Stimulated activated CD8-positive, alpha-beta memory T cell treated with anti-CD3 and anti-CD28 coated beads, Interleukin-15, amount 100 ng/mL, for 1 hour (primary cell): ENCODE data around the gene TYRP1.

ENCODE experiments used
- DNase-seq: peaks from one replicate; pipeline ENCODE4 v3.0.0-alpha.2; 2020; ENCODE audit warnings: low read depth

Gene TYRP1

DNA sequence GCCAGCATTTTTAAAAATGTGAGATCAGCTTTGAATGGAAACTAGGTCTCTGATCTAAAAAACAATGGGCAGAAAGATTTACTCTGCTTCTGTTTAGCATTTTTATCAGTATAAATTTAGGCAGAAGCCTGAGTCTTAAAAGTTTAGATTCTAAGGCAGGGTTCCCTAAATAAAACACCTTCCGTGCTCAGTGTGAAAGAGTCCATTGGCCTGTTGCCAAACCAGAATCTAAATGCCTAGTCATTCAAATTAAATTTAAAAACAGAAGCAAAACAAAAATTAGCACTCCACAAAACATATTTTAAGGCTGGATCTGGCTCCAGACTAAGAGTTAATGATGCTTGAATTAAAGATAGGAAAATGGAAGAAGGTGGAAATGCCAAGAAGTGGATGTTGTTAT is 4.5 kb downstream of the TYRP1 start:
- no peak for DNase-seq

GRCh38 chr9:12698266-12698665 is 5.1 kb downstream of the TYRP1 start:
- DNase-seq, result no peak

DNA sequence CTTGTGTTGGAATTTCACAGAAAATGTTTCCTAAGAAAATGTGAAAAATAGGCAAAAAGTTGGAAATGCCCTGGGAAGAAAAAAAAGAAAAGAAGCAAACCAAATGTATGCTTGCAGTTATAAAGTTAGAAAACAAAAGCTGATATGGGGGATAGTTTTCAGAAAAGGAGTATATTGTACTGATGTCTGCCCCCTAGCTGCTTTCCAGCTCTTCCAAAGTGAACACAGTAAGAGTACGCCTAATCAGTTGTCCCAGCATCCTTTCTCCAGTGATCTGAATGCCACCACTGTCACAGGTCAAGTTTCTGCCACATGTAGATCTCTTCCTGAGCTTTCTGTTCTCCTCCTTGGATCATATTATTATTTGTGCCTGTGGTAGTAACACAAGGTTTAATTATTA is 5.8 kb downstream of the TYRP1 start:
- DNase-seq, result no peak

DNA sequence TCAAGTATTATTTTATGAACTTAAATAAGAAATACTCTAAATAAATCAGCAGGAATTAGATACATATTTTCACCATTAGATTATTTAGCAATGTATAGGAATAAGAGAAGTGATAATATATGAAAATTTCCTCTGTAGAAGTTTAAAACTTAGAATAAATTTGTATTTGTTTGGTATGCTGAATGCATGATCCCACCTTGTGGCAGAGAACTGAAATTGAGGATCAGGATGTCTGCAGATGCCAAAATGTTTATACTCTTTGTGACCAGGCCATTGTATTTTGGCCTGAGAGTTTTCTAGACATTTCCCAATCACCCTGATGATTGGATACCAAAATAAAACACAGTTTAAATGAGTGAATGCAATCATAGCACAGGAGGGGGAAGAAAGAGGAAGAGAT is 6.3 kb downstream of the TYRP1 start:
- no peak for DNase-seq

- DNase-seq, result no peak
Observed at GRCh38 chr9:12701126-12701525, 7.9 kb downstream of the TYRP1 start.

- DNase-seq, result no peak
Observed at GRCh38 chr9:12702160-12702758, 9.1 kb downstream of the TYRP1 start.

DNA sequence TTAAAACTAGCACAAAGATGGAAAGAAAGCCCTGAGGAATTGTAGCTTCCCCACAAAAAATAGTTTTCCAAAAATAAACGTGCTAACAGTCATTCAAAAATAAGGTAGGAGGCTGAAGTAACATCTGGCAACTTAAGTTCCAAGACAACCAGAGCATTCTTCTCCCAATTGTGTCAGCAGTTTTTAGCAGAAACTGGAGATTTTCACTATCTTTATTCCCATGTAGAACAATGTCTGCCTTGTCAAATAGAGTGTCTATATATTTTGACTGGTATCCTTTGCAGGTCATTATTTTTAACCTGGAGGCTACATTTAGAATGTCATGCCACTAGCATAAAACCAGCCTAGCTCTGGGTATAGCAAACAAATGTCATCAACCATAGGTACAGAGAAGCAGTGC is 10.8 kb downstream of the TYRP1 start:
- DNase-seq, result no peak

GRCh38 chr9:12705738-12706391 is 12.7 kb downstream of the TYRP1 start:
- no peak for DNase-seq

- DNase-seq, result no peak
Observed at GRCh38 chr9:12708562-12709298, 15.5 kb downstream of the TYRP1 start.

DNA sequence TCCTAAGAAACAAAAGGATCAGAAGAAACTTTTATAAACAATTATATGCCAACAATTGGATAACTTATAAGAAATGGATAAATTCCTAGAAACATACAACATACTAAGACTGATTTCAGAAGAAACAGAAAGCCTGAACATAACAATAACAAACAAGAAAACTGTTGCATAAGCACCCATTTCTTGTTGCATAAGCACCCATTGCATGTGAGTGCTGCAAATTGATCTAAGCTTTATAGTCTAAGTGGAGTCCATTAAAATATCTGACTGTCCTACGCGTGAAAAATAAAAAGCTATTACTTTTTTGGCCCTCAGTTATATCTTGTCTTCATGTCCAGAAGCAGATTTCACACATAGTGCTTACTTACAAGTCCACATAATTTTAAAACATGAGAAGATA is 19.3 kb downstream of the TYRP1 start:
- no peak for DNase-seq

DNA sequence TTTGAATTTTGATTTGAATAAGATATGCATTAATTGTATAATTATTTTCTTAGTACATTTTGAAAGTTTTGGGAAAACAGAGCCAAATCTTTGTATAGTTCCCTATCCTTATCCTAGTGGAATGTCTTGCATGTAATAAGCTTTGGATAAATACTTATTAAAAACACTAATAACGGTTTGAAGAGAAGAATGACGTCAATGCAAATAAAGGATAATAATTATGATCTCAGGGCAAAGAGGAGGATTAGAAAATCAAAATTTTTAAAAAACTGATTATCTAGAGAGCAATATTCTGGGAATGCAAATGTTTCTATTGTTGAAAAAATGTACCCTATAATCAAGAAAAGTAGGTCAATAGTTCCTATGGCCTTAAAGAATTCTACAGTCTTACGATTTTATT is 22.1 kb downstream of the TYRP1 start:
- DNase-seq, result no peak

- DNase-seq, result no peak
Observed at GRCh38 chr9:12716823-12717600, 23.8 kb downstream of the TYRP1 start.

DNA sequence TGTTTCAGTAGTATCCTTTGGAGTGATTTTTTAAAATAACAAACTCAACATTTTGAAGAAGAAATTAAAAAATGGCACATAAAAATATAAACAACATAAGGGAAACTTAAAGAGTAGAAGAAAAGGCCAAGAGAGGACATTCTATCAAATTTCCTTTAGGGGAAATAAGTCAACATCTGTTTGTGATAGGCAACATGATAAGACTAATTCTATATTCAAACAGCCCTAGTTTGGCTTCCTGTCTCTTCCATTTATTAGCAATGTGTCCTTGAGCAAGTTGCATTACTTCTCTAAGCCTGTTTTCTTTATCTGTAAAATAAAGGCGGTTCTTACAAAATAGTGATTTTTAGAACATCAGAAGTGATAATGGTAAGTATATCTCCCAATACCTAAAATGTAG is 24.7 kb downstream of the TYRP1 start:
- no peak for DNase-seq

DNA sequence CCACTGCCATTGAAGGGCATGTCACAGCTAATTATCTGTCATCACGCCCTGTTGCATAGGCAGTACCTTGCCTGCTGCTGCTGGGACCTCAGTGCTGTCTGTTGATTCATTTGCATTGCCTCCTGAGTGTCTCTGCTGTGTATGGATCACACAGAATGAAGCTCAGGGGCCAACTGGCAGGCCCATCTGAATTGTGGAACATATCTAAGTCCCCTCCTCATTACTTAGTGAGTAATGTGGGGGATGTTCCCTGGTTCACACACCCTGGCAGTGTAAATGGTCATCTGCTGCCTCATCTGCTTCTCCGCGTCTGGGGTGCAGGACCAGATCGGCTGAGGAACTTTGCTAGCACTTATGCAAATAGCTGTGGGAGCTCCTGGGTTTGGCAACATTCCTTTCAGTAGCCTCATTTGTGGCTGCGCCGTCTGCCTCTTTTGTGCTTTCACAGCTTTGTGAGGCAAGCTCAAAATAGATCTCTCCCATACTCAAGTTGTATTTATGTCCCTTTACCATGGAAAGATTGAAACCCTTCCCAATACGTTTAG is 25.4 kb downstream of the TYRP1 start:
- no peak for DNase-seq

DNA sequence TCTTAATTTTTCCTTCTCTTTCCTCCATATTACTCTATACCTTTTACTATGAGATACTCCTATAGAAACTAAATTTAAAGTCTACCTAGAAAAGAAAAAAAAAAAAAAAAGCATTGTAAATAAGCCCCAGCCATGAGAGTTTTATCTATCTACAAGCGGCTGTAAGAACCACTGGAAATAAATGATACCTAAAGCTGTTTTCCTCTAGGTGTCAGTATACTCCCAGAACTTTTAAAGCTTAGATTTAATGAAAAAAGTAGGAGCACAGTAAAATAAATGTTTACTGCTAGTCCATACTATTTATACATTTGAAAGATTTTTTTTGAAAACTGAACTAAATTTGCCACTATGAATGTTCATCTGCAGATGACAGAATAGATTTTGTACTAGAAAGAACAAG is 26.2 kb downstream of the TYRP1 start:
- DNase-seq, result no peak

GRCh38 chr9:12720551-12720950 is 27.4 kb downstream of the TYRP1 start:
- no peak for DNase-seq

- no peak for DNase-seq
Observed at GRCh38 chr9:12722131-12722530, 28.9 kb downstream of the TYRP1 start.

DNA sequence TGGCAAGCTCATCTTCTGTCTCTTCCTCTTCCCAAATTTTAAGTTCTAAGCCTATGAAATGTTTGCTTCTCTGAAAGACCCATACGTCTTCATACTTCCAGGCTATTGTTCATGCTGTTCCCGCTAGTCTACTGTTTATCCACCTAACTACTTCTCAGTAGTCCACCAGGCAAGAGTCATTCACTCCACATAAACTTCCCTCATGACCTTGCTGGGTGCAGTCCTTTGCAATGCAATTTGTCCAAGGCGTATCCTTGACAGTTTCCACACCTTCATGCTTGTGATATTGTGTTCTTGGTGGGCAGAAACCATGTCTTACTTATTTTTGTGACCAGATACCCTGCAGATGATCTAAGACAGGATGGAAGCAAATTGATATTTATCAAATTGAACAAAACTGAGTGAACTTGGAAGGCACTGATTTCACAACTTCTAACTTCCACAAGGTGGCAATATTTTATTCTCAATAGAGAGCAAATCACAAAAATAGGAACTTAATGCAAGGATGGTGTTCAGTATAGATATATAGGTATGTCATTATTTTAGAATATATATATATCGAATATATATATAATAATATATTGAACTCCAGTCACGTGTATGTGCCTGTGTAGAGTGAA is 30.3 kb downstream of the TYRP1 start:
- no peak for DNase-seq

- DNase-seq, result no peak
Observed at GRCh38 chr9:12726795-12727194, 33.6 kb downstream of the TYRP1 start.

DNA sequence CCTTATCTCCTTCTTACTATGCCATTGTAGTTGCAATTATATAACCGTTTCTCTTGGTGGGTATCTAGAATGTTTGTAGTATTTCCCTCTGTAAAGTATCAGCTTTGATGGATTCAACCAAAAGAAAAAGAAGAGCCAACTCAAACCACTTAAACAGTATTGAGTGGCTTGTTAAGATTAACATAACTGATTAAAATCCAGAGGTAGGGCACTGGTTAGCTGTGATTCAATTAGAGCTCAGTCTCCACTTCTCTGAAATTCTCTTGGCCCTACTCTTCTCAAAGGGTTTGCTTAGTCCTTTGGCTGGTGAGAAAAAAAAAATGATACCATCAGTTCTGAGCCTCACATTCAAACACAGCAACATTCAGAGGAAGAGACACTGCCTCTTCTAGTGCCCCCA is 37.0 kb downstream of the TYRP1 start:
- DNase-seq, result no peak

DNA sequence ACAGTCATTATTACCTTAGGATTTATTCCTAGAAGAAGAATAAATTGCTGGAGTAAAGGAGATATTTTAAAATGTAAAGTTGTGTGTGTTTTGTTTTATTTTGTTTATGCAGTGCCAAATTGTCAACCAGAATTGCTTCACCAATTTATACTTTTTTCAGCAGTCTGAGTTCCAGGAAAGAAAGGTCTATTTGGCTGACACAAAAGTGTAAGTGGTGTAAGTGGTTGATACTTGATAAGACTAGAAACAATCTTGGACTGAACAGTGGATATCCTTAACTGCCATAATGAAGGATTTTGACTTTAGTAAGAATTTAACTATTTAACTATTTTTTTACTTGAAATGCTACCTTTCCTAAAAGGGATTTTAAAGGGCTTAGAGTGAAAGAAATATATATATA is 37.7 kb downstream of the TYRP1 start:
- DNase-seq, result no peak

DNA sequence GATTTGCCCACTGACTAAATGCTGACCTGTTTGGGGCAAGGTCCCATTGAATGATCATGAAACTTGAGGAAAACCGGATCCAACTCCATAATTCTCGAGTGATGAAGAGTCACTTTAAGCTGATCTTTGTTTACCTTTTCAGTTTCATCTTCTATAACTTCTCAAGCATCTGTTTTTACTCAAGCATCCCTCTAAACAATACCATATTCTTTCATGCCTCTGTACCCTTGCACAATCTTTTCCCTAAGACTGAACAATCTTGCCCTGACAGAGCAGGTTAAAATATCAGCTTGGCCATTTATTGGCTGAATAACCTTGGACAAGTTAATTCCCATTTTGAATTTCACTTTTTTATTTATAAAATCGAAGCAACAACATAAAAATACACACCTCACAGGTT is 39.8 kb downstream of the TYRP1 start:
- no peak for DNase-seq
